ENCODE measurements around the gene APOC4.

DNA sequence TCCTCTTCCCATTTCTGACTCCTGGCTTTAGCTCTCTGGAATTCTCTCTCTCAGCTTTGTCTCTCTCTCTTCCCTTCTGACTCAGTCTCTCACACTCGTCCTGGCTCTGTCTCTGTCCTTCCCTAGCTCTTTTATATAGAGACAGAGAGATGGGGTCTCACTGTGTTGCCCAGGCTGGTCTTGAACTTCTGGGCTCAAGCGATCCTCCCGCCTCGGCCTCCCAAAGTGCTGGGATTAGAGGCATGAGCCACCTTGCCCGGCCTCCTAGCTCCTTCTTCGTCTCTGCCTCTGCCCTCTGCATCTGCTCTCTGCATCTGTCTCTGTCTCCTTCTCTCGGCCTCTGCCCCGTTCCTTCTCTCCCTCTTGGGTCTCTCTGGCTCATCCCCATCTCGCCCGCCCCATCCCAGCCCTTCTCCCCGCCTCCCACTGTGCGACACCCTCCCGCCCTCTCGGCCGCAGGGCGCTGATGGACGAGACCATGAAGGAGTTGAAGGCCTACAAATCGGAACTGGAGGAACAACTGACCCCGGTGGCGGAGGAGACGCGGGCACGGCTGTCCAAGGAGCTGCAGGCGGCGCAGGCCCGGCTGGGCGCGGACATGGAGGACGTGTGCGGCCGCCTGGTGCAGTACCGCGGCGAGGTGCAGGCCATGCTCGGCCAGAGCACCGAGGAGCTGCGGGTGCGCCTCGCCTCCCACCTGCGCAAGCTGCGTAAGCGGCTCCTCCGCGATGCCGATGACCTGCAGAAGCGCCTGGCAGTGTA lies 33.8 kb upstream of the APOC4 start:
- TF ChIP-seq, protein P1, sequence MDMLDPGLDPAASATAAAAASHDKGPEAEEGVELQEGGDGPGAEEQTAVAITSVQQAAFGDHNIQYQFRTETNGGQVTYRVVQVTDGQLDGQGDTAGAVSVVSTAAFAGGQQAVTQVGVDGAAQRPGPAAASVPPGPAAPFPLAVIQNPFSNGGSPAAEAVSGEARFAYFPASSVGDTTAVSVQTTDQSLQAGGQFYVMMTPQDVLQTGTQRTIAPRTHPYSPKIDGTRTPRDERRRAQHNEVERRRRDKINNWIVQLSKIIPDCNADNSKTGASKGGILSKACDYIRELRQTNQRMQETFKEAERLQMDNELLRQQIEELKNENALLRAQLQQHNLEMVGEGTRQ (IDR thresholded peaks at IDR 0.05), result no peak
- TF ChIP-seq RFX5 (IDR thresholded peaks at IDR 0.05) (no peak), JUNB (IDR thresholded peaks at IDR 0.05) (no peak), ZFP36 (IDR thresholded peaks at IDR 0.05; ENCODE audit: borderline replicate concordance, partially characterized antibody) (no peak), POLR2A (IDR thresholded peaks at IDR 0.05; ENCODE audit: low read length) (no peak), JUN (IDR thresholded peaks at IDR 0.05) (no peak), SMC3 (IDR thresholded peaks at IDR 0.05) (no peak)

Measured in A549 (cell line).